Smooth muscle cell (in vitro differentiated cells): ENCODE measurements around the gene EFNA3. TPM values are rescaled to one million over a fixed set of nuclear protein-coding genes. Genes with fewer than 3 reads are reported as not detected.
A peak's percentile ranks its signal among the peaks of the same experiment; 100 is the strongest.

Experiments used
- DNase-seq: peaks from one replicate; lab custom pipeline; 2025; ENCODE audit not compliant: unreplicated experiment; lab: John Stamatoyannopoulos, UW
- H2AFZ ChIP-seq: fragments of 200-600 bp; sonication (generic); 2 replicates; pipeline ENCODE4 v1.6.0; 2016; ENCODE audit warnings: antibody characterized with exemption, low read depth, mild to moderate bottlenecking
- H3F3A ChIP-seq: fragments of 200-600 bp; sonication (generic); 2 replicates; pipeline ENCODE4 v1.6.0; 2017; ENCODE audit warnings: antibody characterized with exemption, low read depth
- H3K27ac ChIP-seq: fragments of 200-600 bp; sonication (generic); 2 replicates; pipeline ENCODE4 v1.5.1; 2016; ENCODE audit warnings: low read depth, mild to moderate bottlenecking
- H3K27me3 ChIP-seq: fragments of 200-600 bp; sonication (generic); 2 replicates; pipeline ENCODE4 v1.6.1; 2016; ENCODE audit warnings: low read depth, mild to moderate bottlenecking
- H3K36me3 ChIP-seq: fragments of 200-600 bp; sonication (generic); 2 replicates; pipeline ENCODE4 v1.5.1; 2016; ENCODE audit warnings: low read depth
- H3K4me1 ChIP-seq: fragments of 200-600 bp; sonication (generic); 2 replicates; pipeline ENCODE4 v1.5.1; 2016; ENCODE audit warnings: low read depth
- H3K4me2 ChIP-seq: fragments of 200-600 bp; sonication (generic); 2 replicates; pipeline ENCODE4 v1.6.0; 2016; ENCODE audit warnings: mild to moderate bottlenecking
- H3K4me3 ChIP-seq: fragments of 200-600 bp; sonication (generic); 2 replicates; pipeline ENCODE4 v1.5.1; 2016; ENCODE audit warnings: mild to moderate bottlenecking
- H3K79me2 ChIP-seq: fragments of 200-600 bp; sonication (generic); 2 replicates; pipeline ENCODE4 v1.6.0; 2016; ENCODE audit warnings: low read depth, mild to moderate bottlenecking
- H3K9ac ChIP-seq: fragments of 200-600 bp; sonication (generic); 2 replicates; pipeline ENCODE4 v1.6.0; 2016; ENCODE audit warnings: low read depth
- H3K9me3 ChIP-seq: fragments of 200-600 bp; sonication (generic); replicated peaks from 2 replicates; pipeline ENCODE4 v1.5.1; 2016; ENCODE audit warnings: low read depth
- H4K20me1 ChIP-seq: fragments of 200-600 bp; sonication (generic); 2 replicates; pipeline ENCODE4 v1.6.0; 2016; ENCODE audit warnings: low read depth
- WGBS: methylation state at CpG from one replicate; pipeline ENCODE4 v1.1.7; 2016; ENCODE audit warnings: low lambda C conversion rate; 5-methylcytosine and 5-hydroxymethylcytosine counted together
- polyA plus RNA-seq: library from polyadenylated mRNA; unstranded; fragments of >200 nt; fragmentation: Nextera tagmentation; extraction: Ambion mirVana; gene quantifications from 2 replicates; pipeline ENCODE4 v1.2.1, GENCODE V29; 2016
- total RNA-seq: library from RNA; depleted of rRNA; stranded (reverse); fragments of >200 nt; gene quantifications from 2 replicates; pipeline ENCODE4 v1.2.3, GENCODE V29; 2014
- TF ChIP-seq, protein P1 (sequence below): fragments of 200-600 bp; sonication (generic); IDR thresholded peaks from 2 replicates; pipeline ENCODE4 v1.5.1; 2017; ENCODE audit warnings: borderline replicate concordance, mild to moderate bottlenecking, antibody characterized with exemption; ENCODE audit not compliant: insufficient read depth, poor library complexity, severe bottlenecking

Gene EFNA3
- total and polyA plus RNA-seq, 2 experiments from 2014 or later = 5.2 to 9.1 TPM

GRCh38 chr1:155080312-155081228 lies 1.9 kb downstream of the EFNA3 start:
- H3K4me1 ChIP-seq = peaks cover 32% of the 10 kb centered on the region
- no peaks in the 10 kb centered on the region for H3K36me3 ChIP-seq
- H3K9me3 ChIP-seq = no peaks in the 10 kb centered on the region
- peak overlapping the region; percentile 97 for H3K4me2 ChIP-seq
- H2AFZ ChIP-seq = no peak overlapping the region
- H3K27me3 ChIP-seq = peaks cover 53% of the 10 kb centered on the region
- peaks cover 7% of the 10 kb centered on the region for H3F3A ChIP-seq
- H3K27ac ChIP-seq = no peak overlapping the region
- H3K4me3 ChIP-seq = peak overlapping the region; percentile 60
- DNase-seq = no peak
- H3K9ac ChIP-seq = no peak overlapping the region
- H3K79me2 ChIP-seq = no peaks in the 10 kb centered on the region
- TF ChIP-seq, protein P1, sequence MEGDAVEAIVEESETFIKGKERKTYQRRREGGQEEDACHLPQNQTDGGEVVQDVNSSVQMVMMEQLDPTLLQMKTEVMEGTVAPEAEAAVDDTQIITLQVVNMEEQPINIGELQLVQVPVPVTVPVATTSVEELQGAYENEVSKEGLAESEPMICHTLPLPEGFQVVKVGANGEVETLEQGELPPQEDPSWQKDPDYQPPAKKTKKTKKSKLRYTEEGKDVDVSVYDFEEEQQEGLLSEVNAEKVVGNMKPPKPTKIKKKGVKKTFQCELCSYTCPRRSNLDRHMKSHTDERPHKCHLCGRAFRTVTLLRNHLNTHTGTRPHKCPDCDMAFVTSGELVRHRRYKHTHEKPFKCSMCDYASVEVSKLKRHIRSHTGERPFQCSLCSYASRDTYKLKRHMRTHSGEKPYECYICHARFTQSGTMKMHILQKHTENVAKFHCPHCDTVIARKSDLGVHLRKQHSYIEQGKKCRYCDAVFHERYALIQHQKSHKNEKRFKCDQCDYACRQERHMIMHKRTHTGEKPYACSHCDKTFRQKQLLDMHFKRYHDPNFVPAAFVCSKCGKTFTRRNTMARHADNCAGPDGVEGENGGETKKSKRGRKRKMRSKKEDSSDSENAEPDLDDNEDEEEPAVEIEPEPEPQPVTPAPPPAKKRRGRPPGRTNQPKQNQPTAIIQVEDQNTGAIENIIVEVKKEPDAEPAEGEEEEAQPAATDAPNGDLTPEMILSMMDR = no peak
- peaks cover 14% of the 10 kb centered on the region for H4K20me1 ChIP-seq
- under 1% methylated on average over 34 of the region's 71 CpGs for WGBS

DNA sequence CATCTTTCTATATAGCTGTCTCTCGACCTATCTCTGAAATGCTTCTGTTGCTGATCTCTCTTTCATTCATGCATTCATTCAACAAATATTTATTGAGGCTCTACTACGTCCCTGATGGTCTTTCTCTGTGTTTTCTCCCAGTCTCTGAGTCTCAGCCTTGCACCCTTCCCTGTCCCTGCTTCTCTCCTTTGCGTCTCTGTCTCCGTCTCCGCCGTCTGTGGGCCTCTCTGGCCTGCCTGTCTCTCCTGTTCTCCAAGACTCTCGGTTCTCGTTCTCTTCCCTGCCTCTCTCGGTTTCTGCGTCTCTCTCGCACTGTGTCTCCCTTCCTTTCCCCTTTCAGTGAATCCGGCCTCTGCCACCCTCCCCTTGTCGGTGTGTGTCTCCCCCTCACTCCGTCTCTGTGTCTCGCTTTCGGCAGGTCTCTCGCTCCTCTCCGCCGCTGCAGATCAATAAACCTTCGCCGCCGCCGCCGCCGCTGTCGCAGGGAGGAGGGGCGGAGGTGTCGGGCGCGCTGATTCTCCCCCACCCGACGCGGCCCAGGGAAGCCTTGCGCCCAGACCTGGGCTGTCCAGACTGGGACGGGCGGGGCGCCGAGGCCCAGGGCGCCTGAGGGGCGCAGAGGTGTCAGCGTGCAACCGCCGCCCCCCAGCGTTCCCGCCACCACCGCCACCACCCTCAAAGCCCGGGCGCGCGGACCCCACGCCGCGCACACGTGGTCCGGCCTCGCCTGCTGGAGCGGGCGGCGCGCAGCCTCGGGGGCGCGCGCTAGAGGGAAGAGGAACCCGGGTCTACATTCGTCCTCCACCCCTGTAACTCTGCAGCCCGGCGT lies 3.0 kb downstream of the EFNA3 start:
- Histone ChIP-seq H3K9me3 (no peaks in the 10 kb centered on the region), H3K4me3 (peak overlapping the region; percentile 60), H3K79me2 (no peaks in the 10 kb centered on the region), H4K20me1 (peaks cover 14% of the 10 kb centered on the region), H3K36me3 (no peaks in the 10 kb centered on the region), H2AFZ (no peak overlapping the region), H3K27me3 (peaks cover 53% of the 10 kb centered on the region), H3F3A (peaks cover 7% of the 10 kb centered on the region), H3K4me1 (peaks cover 35% of the 10 kb centered on the region), H3K9ac (no peak overlapping the region), H3K27ac (no peak overlapping the region), H3K4me2 (peak overlapping the region; percentile 97)
- 3% methylated on average over 57 of the region's 68 CpGs for WGBS
- TF ChIP-seq, protein P1 = no peak
- no peak for DNase-seq

GRCh38 chr1:155082301-155083051 lies 3.8 kb downstream of the EFNA3 start:
- H3K27ac ChIP-seq = no peak overlapping the region
- H3K9ac ChIP-seq = no peak overlapping the region
- peak overlapping the region; percentile 97 for H3K4me2 ChIP-seq
- H2AFZ ChIP-seq = no peak overlapping the region
- peak overlapping the region; percentile 60 for H3K4me3 ChIP-seq
- DNase-seq = no peak
- peaks cover 53% of the 10 kb centered on the region for H3K27me3 ChIP-seq
- H3K9me3 ChIP-seq = no peaks in the 10 kb centered on the region
- peaks cover 35% of the 10 kb centered on the region for H3K4me1 ChIP-seq
- TF ChIP-seq, protein P1 = no peak
- no peaks in the 10 kb centered on the region for H3K36me3 ChIP-seq
- WGBS = 12% methylated on average over 36 of the region's 36 CpGs
- no peaks in the 10 kb centered on the region for H3K79me2 ChIP-seq
- H4K20me1 ChIP-seq = peaks cover 14% of the 10 kb centered on the region
- H3F3A ChIP-seq = peaks cover 7% of the 10 kb centered on the region
